HG02678 (cell line): ENCODE results near the gene TFB1M.
"Not testable (repeated sequence)": the region's sequence is repeated elsewhere in the genome, so short reads cannot be mapped to it uniquely, and the experiment has no call there.

Source experiments
- ATAC-seq: cut with Tn5 transposase; IDR thresholded peaks from one replicate; pipeline ENCODE4 v1.9.1; 2021; ENCODE audit warnings: mild to moderate bottlenecking, moderate library complexity; ENCODE audit not compliant: unreplicated experiment

Gene TFB1M

DNA sequence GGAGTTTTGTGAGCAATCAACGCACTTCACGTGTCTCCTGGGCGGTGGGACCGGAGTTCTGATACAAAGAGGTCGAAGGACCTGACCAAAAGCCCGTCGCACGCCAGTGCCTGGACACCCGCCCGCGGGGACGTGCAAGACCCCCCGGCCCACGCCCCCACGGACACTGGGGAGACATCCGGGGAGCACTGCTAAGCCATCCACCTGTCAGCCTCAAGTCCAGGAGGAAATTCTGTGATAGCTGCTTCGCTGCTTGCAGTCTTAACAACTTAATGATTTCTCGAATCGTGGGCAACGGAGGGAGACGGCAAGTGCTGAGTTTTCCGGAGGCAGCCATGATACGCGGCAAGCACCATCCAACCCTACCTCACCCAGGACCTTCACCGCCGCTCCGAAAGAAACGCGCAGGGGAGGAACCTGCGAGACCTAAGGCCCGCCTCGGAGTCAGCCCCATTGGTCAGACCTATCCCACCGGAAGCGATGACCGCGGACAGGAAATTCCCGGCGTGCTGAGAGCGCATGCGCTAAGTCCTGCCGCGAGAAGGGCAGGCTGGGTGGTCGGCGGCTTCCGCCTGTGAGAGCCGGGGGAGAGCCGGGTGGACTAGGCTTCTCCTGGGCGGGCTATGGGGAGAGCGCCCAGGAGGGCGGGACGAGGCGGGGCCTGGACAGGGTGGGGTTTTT lies at the start of gene TFB1M:
TSS of gene TFB1M (minus strand) at position 393 of the 681 bp plus-strand sequence. CDS start at position 337, 56 bp downstream.
- peak; percentile 95 for ATAC-seq

DNA sequence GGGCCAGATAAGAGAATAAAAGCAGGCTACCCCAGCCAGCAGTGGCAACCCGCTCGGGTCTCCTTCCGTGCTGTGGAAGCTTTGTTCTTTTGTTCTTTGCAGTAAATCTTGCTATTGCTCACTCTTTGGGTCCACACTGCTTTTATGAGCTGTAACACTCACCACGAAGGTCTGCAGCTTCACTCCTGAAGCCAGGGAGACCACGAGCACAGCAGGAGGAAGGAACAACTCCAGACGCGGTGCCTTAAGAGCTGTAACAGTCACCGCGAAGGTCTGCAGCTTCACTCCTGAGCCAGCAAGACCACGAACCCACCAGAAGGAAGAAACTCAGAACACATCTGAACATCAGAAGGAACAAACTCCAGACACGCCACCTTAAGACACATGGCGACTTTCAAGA lies 49.7 kb upstream of the TFB1M start:
- ATAC-seq = not testable (repeated sequence)

- not testable (repeated sequence) for ATAC-seq
These were observed 48.8 kb upstream of the TFB1M start for GRCh38 chr6:155362968-155363632.

DNA sequence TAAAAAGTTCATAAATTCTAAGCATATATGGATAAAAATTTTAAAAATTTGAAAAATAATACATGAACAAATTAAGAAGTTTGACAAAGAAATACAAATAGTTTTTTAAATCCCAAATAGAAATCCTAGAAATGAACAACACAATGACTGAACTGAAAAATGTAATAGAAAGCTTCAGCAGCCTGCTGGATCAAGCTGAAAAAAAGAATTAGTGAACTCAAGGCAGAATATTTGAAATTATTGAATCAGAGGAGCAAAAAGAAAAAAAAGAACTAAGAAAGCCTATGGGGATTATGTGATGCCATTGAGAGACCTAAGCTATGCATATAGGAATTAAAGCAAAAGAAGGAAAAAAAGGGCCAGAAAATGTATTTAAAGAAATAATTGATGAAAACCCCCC lies 39.9 kb upstream of the TFB1M start:
- no peak for ATAC-seq

DNA sequence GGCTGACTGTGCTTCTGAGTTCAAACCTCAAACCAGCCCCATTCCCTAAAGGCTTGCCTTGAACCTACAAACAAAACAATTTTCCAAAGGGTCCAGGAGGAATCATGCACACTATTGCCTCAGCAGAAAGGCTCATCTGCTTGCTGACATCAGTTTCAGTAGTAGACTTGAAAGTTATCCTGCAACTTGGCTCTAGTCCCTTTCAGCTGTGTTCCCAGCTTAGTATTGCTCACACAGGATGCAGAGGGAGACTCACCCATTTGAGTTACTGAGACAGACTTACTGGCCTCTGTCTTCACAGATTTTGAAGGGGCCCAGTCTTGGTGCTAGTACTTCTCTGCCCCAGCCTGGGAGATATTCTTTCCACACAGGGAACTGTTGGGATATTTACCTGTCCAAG lies 38.5 kb upstream of the TFB1M start:
- no peak for ATAC-seq

GRCh38 chr6:155352130-155352420 lies 37.8 kb upstream of the TFB1M start:
- no peak for ATAC-seq

DNA sequence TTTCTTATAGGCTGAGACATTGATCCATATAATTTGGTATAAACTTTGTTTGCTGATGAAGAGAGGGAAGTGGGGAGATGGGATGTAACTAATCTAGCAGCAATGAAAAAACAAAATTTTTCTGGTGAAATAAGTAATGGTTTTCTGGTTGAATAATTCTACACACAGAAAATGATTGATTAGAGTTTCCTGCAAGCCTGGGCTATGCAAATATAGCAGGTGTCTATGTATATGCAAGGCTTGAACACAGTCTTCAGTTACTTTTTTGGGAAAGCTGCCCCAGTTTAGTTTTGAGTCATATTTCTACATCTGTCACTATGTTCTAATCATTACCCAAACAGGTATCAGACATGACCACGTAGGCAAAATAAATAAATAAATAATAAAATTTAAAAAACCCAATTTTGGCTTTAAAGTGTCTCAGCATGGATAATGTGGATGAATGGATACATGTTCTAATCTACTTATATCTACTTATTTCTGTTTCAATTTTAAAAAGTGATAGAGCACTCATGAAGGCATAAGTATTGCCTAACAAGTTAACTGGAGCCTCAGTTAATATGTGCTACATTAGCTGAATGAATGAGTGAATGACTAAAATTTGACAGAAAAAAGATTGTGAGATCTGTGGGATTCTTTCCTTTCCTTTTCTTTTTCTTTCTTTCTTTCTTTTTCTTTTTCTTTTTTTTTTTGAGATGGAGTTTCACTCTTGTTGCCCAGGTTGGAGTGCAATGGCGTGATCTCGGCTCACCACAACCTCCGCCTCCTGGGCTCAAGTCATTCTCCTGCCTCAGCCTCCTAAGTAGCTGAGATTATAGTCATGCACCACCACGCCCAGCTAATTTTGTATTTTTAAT lies 37.2 kb upstream of the TFB1M start:
- ATAC-seq = peak; percentile 93

GRCh38 chr6:155349956-155350355 lies 35.7 kb upstream of the TFB1M start:
- no peak for ATAC-seq

DNA sequence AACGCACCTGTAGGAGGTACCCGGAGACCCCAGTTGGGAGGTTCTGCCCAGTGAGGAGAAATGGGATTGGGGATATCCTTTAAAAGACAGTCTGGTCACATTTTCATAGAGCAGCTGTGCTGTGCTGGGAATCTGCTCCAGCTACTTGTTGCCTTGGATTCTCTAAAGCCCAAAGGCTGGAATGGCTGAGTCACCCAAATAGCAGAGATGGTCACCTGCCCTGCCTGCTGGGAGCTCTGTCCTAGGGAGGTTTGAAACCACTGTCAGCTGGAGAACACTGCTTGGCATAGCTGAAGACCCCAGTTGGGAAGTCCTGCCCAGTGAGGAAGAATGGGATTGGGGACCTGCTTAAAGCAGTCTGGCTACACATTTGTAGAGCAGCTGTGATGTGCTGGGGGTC lies 34.8 kb upstream of the TFB1M start:
- ATAC-seq = no peak

GRCh38 chr6:155347800-155348199 lies 33.5 kb upstream of the TFB1M start:
- ATAC-seq = no peak

GRCh38 chr6:155346957-155347356 lies 32.7 kb upstream of the TFB1M start:
- ATAC-seq = no peak

- ATAC-seq = no peak
These were observed 30.2 kb upstream of the TFB1M start for GRCh38 chr6:155344341-155345006.

DNA sequence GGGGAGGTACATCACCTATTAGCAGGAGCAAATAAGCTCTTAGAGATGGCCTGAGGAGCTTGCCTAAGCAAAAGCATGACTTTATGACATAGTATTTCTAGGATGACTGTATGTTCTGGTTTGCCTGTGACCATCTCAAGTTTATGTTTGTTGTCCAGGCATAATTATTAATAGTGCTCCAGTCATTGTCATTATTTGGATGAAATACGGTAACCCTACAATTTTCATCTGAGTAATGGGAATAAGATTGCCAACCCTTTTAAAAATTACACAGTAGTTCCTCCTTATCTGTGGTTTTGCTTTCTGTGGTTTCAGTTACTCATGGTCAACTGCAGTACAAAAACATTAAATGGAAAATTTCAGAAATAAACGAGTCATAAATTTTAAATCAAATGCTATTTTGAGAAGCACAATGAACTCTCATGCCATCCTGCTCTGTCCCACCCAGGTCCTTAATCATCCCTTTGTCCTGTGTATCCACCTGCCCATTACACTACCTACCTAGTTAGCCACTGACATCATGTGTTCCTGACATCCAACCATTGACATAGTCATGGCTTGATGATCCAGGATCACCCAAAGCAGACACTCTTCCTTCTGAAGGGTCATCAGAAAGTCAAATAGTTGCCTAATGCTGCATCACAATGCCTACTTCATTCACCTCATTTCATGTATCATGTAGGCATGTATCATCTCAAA lies 27.0 kb upstream of the TFB1M start:
- ATAC-seq = peak; percentile 61

DNA sequence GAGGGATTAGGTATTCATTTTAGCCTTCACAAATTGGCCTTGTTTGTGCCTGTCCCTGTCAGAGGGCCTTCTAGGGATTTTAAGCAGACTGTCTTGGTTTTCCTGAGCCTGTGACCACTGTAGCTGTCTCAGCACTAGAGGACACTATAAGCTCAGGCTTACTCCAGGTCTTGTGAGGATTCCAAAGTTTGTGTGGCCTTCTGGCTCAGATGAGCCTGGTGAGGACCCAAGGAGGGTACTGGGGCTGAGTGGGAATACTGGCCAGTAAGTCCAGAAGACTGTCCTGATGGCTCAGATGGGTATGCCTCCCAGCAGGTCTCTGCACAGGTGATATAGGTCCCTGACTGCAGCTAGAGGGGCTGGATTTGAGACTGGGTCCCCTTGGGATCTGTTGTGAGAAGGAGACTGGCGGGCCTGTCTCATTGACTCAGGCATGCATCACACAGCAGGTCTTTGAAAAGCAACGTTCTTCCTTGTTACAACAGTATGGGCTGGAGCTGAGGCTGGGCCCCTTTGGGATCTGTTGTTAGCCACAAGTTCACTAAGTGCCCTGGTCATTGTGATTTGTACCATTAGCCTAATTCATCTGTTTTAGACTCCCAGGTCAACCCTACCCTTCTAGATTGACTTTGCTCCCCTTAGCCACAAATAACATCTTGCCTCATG lies 26.3 kb upstream of the TFB1M start:
- ATAC-seq = peak; percentile 24

DNA sequence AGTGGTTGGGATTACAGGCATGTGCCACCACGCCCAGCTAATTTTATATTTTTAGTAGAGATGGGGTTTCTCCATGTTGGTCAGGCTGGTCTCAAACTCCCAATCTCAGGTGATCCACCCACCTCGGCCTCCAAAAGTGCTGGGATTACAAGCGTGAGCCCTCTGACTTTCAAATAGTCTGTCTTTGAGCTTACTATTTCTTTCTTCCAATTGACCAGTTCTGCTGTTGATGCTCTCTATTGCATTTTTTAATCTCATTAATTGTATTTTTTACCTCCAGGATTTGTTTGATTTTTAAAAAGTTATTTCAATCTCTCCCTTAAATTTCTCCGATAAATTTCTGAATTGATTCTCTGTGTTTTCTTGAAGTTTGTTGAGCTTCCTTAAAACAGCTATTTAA lies 25.6 kb upstream of the TFB1M start:
- ATAC-seq = not testable (repeated sequence)

- not testable (repeated sequence) for ATAC-seq
These were observed 24.0 kb upstream of the TFB1M start for GRCh38 chr6:155338237-155338636.

DNA sequence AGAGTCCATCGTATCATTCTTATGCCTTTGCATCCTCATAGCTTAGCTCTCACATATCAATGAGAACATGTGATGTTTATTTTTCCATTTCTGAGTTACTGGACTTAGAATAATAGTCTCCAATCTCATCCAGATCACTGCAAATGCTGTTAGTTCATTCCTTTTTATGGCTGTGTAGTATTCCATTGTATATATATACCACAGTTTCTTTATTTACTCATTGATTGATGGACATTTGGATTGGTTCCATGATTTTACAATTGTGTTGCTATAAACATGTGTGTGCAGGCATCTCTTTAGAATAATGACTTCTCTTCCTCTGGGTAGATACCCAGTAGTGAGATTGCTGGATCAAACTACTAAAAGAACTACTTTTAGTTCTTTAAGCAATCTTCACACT lies 21.0 kb upstream of the TFB1M start:
- ATAC-seq = no peak

DNA sequence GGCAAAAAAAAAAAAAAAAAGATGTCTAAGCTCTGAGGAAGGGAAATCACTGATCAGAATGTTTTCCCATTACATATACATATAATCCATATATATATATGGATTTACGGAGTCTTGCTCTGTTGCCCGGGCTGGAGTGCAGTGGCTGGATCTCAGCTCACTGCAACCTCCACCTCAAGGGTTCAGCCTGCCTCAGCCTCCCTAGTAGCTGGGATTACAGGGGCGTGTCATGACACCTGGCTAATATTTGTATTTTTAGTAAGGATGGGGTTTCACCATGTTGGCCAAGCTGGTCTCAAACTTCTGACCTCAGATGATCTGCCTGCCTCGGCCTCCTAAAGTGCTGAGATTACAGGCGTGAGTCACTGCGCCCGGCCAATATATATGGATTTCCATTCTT lies 19.8 kb upstream of the TFB1M start:
- not testable (repeated sequence) for ATAC-seq

DNA sequence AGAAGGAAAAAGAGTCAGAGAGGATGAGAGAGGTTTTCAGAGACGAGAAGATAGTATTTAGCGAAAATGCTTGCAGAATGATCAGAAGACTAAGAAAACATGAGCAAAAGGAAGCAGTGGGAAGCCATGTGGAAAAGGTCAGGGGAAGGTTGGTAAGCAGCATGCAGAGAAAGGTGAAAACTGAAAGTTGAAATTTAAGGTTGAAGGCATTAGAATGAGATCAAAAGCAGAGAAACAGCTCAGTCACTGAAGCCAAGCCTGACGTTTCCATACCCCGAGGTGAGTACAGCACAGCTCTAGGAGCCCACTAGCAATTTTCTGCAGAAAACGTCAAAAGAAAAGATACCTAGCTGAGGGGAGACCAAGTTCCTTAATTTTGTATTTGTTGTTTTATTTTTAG lies 19.1 kb upstream of the TFB1M start:
- ATAC-seq = peak; percentile 82

GRCh38 chr6:155330922-155331321 lies 16.6 kb upstream of the TFB1M start:
- ATAC-seq = no peak
